ENCODE results near the gene KRT84.

KRT84 gene

DNA sequence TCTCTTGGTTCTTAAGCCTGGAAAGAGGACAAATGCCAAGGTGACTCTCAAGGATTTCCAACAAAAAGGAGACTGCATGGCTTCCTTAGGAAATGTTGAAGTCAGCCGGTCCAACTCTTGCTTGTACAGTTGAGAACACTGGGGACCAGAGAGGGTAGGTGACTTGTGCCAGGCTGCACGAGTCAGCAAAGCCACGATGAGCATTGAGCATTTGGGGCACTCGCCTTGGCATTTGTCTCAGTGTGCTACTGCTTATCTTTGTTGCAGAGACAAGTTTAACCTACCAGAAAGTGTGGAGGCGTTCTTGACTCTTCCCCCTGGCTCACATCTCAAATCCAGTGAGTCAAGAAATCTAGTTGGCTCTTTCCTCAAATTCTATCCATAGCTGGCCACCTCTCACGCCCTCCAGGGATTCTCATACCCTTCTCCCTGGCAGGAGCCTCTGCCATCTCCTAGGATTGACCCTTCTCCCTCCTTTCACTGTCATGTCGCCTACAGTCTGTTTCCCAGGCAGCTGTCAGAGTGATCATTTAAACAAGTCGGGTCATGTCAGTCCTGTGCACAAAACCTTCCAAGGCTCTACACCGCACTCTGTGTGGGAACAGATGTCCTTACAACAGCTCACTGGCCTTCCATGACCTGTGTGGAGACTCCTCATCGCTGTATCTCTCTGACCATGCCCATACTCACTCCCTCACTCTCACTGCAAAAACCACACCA, 47.1 kb downstream of the KRT84 start:
- DNase-seq = no peak

DNA sequence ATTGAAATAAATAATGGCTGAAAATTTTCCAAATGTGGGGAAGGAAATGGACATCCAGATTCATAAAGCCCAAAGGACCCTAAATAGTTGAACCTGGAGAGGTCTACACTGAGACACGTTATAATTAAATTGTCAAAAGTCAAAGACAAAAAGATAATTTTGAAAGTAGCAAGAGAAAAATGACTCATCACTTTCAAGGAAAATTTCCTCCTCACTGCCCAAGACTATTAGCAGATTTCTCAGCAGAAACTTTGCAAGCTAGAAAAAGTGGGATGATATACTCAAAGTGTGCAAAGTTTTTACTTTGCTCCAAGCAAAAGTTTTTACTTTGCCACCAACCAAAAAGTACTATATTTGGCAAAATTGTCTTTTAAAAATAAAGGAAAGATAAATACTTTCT, 48.4 kb downstream of the KRT84 start:
- DNase-seq = no peak

DNA sequence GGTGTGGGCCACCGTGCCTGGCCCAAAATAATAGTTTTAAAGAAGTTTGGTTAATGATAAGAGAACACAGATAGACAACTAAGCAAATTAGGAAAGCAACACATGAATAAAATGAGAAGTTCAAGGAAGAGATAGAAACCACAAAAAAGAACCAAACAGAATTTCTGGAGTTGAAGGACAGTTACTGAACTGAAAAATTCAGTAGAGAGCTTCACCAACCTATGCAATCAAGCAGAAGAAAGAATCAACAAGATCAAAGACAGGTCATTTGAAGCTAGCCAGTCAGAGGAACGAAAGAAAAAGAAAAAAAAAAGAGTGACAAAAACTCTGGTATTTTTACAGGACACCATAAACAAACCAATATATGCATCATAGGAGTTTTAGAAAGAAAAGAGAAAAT, 48.8 kb downstream of the KRT84 start:
- no peak for DNase-seq

DNA sequence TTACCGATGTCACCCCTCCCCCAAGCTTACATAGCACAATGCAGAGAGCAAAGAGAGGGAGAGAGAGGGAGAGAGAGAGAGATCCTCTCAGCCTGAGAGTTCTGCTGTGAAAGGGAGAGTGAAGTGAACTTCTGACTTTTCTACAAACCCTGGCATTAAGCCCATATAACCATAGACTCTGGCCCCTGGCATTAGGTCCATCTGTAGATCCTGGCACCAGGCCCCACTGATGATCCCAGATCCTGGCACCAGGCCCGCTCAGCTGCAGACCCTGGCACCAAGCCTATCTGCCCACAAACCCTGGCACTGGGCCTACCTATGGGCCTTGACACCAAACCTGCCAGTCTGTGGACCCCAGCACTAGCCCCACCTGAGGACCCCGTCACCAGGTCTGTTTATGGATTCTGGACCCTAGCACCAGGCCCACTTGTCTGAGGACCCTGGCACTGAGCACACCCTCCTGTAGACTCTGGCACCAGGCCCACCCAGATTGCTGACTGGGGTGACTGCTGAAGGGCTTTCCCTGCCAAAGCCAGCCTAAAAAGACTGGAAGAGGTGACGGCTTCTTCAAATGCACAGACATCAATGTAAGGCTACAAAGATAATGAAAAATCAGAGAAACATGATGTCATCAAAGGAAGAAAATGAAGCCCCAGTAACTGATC, 49.7 kb downstream of the KRT84 start:
- DNase-seq = no peak

DNA sequence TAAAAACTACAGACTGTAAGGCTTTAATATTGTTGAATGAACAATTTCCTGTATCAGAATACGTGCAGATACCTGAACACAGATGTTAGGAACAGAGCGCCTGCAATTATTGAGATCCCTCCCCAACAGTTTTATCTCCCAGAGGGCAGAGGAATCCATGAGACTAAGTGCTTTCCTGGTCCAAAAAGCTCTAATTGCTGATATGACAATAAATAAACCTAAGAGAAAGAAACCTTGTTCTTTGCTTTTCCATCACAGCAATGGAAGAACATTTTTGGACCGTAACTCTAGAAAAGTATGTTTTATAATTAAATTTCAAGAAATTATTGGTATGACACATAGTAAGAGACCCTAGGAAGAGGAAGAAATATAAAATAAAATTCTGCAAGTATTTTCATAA, 51.3 kb downstream of the KRT84 start:
- no peak for DNase-seq

DNA sequence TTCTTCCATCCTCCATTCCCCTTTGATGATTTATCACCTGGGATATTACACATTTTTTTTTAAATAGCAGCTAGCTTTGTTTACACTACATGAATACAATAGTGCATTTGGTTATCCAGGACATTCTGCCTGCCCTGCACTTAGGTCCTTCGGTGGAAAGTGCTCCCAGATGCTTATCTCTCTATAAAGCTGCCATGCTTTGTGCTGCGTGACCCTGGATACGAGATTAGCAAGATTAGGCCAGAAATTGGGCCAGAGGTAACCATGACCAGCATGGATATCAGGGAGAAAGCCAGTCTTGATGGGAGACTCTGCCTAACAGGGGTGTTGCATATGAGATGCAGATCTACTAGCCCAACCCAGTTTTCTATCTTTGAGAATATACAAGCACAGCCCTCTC, 52.1 kb downstream of the KRT84 start:
- no peak for DNase-seq

DNA sequence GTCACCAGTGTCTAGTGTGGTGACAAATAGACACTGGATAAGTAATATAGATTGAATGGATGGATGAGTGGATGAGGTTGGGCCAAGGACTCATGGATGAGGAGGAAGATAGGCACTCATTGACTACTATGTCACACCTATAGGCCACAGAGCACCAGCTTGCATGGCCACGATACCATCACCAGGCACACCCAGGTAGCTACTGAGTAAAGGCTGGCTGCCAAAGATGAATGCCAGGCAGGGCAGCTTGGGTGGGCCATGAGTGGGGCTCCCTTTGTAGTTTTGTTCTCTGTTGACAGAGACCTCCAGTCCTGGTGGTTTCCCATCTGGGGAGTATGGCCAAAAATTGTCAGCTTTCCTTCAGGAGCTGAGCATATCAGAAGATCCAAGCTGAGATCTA, 53.1 kb downstream of the KRT84 start:
- no peak for DNase-seq

DNA sequence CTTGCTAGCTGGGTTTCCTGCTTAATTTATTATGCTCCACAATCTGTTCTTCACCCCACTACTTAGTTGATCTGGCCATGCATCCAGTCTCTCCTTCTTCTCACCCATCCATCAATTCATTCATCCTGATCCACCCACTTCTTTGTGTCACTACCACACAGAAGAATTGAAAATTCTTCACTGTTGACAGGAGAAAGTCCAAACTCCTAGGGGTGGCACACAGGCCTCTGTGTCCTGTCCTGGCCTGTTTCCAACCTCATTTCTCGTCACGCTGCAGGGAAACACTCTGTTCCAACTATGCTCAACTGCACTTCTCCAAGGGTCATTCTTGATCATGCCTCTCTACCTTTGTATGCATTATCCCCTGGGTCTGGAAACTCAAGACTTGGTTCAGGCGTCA, 53.6 kb downstream of the KRT84 start:
- no peak for DNase-seq

DNA sequence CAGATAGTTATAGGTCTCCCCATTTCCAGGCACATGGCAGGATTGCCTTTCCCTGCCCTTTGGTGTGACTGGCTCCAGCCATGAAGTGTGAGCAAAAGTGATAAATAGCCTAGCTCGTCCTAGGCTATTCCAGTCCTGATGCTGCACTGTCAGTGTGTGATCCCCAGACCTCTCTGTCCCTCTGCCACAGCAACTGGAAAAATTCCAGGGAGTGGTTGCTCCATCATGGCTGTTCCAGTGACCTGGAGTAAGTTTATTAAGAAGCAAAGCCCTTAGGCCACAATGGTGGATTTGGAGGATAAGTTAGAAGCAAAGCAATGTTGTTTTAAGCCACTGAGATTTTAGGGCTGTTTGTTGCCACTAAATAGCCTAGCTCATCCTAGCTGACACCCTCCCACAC, 54.4 kb downstream of the KRT84 start:
- DNase-seq = no peak

DNA sequence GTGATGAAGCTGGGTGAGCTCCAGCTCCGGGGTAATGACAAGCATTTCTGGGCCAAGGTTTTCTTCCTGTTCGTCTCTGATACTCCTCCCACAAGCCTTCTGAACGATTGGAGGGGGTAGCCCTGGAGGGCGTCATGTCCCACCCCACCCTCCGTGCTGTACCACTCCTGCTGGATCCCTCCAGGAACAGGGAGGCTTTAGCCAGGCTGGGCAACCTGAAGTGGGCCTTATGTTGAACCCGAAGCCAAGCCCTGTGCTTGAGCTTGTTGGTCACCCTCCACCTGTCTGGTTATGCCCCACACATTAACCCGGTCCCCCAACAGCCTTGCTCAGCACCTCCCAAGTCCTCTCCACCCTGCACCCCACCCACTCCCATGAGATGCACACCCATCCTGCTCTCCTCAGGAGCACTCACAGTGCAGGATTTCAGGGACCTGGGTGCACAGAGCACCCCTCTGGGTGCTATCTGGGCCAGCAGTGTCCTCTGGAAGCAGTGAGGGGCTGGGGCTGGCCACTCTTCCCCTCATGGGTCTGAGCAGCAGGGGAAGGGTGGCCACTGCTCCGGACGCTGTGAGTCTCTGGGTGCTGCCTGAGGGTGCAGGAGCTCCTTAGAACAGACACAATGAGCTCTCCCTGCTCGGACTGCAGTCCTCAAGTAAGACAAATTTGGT, 57.5 kb downstream of the KRT84 start:
- no peak for DNase-seq
